Activated gamma-delta T cell (primary cell): ENCODE data around the gene LGR4.

Experiments
- DNase-seq: peaks from one replicate; lab custom pipeline; 2025; lab: John Stamatoyannopoulos, UW

LGR4 gene

GRCh38 chr11:27379449-27379848 lies 93.1 kb downstream of the LGR4 start:
- no peak for DNase-seq

DNA sequence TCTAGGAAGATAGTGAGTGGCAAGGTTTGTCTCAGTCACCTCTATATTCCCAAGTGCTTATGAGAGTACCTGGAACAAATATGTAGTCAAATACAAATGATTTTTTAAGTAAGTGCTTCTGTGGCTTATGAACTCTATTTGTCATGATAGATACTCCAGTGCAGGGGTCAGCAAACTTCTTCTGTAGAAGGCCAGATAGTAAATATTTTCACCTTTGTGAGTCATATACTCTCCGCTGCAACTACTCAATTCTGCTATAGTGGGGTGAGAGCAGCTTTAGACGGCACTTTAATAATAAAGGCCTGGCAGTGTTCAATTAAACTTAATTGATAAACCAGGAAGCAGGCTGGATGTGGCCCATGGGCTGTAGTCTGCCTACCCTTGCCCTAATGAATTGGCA lies 97.2 kb downstream of the LGR4 start:
- DNase-seq: no peak

GRCh38 chr11:27373856-27374602 lies 98.6 kb downstream of the LGR4 start:
- DNase-seq: no peak

- DNase-seq: no peak
Measured at GRCh38 chr11:27373392-27373791, 99.2 kb downstream of the LGR4 start.

DNA sequence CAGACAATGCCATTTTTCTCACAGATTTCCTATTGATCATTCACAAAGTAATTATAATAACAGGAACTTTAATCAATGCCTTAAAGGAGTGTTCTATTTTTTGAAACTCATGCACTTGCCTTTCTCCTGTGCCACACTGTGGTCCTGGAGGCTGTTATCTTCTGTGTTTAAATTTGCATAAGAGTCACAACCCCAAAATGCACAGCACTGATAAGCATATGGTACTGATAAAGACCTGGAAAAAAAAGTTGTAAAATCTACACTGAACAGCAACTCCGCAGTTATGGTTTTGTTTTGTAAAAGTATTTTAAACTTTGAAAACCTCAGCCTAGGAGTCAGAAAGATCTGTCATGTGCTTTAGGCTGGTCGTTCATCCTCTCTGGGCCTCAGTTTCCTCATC lies 100.4 kb downstream of the LGR4 start:
- DNase-seq: no peak

GRCh38 chr11:27371489-27371888 lies 101.1 kb downstream of the LGR4 start:
- DNase-seq: no peak

DNA sequence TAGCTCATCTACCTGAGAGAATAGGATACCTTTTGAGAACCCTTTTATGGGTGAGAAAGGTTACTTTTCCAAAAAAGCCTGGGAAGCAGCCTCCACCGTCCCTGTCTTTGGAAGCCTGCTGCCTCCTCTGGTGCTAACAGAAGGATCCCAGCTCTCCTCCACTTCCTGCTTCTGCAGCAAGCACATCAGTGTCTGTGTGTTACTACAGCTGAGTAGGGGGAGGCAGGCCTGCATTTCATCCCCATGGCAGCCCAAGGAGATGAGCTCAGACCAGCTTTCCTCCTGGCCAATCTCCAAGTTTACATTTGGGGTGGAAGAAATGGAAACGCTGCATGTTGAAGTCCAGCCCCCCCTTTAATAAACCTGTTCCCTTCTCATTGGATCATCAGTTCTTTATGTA lies 102.2 kb downstream of the LGR4 start:
- no peak for DNase-seq

- no peak for DNase-seq
Measured at GRCh38 chr11:27367881-27368280, 104.7 kb downstream of the LGR4 start.

GRCh38 chr11:27363576-27364117 lies 108.9 kb downstream of the LGR4 start:
- DNase-seq: no peak

DNA sequence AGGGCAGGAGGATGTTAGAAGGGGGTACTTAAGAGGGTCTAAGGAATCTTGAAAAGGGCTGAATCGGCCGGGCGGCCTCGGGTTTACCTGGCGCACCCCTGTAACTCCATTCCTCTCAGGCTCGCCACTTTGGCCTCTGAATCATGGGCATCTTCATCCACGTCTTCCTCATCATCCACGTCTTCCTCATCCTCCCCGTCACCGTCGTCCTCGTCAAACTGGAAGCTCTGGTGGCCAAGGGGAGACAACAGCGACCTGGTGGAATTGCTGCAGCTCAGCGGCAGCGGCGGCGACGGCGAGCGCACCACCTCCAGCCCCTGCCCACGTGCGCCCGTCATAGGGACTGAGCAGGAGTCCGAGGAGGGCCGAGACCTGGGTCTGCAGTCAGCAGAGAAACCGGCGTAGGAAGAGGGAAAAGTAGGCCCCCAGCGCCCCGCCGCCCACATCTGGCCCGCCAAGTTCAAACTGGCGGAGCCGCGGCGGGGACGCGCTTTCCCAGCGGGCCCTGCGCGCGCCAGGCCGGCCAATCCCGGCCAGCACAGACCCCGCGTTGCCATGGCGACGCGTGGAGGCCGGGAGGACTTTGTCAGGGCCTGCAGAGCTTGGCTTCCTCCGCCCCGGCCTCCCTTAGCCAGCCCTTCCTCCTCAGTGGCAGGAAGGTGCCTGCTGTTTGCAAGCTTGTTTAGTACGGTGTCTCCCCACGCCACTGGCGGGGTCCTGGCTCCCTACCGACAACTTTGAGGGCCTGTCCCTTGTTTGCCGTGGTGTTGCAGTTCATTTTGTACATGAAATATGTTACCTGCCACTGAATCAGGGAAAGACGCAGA lies 109.6 kb downstream of the LGR4 start, which contains the start of gene CCDC34:
Gene CCDC34, minus strand, starts transcription at position 467 of the 827 bp plus-strand sequence. Its CDS starts 21 bp downstream, at position 446.
- DNase-seq: peak; percentile 78

GRCh38 chr11:27361649-27362431 lies 110.8 kb downstream of the LGR4 start:
- DNase-seq: no peak

DNA sequence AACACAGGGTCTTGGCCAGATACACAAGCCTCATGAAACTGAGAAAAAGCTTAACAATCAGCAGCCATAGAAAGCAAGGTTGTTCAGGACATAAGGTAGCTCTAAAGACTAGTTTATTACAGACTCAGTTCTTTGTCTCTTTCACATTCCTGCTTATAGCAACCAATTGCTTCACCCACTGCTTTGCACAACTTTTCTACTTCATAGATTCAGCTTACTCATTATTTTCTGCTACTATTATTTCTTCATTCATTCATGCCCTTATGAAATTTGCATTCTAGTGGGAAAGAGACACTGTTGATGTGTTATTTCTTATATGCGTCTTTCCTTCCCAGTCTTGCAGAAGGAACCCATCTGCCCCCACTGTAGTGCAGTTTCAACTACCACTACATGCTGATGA lies 114.3 kb downstream of the LGR4 start:
- no peak for DNase-seq

- DNase-seq: no peak
Measured at GRCh38 chr11:27357250-27357649, 115.3 kb downstream of the LGR4 start.

GRCh38 chr11:27356624-27357222 lies 115.9 kb downstream of the LGR4 start:
- no peak for DNase-seq

DNA sequence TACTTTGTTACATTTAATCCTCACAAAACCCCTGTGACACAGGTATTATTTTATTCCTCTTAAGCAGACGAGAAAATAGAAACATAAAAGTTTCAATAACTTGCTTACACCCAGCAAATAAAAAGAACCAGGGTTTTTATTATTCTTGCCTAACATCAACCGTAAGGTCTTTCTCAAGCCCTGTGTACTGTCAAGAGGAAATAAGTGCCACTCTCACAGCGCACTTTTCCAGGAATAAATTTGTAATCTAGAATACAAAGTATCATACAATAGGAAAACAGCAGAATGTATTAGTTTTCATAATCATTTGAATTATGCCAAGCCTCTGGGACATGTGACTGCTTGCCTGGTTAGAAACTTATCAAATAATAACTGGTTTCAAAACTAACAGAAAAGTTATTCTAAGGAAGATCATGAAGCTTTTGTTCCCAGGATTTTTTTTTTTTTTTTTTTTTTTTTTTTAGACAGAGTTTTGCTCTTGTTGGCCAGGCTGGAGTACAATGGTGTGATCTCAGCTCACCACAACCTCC lies 117.0 kb downstream of the LGR4 start:
- no peak for DNase-seq

GRCh38 chr11:27354359-27354965 lies 118.1 kb downstream of the LGR4 start:
- no peak for DNase-seq

DNA sequence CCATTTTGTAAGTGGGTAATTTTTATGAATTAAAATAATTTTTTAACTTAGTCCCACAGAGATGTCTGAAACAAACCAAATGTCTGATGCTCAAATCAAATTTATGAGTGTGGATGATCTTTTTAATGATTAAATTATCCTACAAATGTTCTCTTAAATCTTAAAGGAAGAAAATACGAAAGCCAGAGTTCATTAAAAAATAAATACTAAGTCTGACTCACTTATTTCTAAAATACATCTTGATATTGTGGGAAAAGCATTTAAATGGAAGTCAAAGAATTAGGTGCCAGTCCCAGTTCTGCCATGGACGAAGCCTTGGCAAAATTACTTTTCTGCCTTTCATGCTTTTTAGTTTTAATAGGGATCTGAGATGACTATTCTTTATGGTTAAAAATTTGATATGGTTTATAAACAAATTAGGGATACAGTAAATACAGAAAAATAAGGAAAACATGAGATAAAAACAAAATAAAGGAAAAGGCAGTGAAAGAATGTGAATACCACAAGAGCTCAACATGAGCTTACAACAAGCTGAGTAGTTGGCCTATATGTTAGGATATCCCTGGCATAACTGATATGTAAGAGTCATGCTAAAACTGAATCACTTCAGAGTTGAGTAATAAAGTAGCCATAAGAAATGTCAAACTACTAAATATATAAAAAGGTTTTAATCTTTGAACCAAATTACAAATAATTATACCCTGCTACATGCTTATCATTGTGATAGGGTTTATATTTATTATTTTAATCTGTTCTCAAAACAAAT lies 118.8 kb downstream of the LGR4 start:
- DNase-seq: no peak

- no peak for DNase-seq
Measured at GRCh38 chr11:27352781-27353180, 119.8 kb downstream of the LGR4 start.

DNA sequence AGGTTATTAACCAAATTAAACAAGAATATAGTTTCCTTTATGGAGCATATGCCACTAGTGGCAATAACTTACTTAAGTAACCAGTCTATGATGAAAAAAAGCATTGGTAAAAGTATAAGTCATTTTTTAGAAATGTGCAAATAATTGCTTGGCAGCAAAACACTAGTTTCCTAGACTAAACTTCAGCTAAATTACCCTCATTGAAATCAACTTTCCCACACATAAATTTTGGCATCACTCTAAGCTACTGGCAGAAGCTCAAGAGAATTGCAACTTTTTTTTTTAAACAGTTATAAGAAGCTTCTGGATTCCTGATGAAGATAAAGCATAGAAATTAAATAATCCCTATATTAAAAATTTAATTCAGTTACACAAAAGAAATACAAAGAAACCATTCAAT lies 122.1 kb downstream of the LGR4 start:
- DNase-seq: no peak

DNA sequence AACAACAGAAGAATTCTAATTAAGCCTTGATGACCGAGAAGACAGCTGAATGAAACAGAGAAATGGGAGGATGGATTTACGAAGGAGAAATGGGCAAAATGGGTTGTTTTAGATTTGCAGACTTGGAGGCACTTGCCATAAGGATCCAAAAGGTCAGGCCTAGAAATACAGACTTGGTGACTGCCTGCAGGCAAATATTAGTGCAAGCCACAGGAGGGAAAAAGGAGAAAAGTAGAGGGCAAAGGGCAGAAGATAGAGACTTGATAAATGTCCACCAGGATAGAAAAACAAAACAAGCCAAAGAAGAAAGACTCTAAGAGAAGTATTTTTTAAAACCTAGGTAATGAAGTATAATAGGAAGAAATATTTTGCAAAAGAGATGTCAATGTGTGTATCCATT lies 122.7 kb downstream of the LGR4 start:
- no peak for DNase-seq
